NCI-H146 treated with DMSO at 0.1 percent for 48 hours (cell line): ENCODE data around the gene BIRC3.
"Not testable (repeated sequence)": the region's sequence is repeated elsewhere in the genome, so short reads cannot be mapped to it uniquely, and the experiment has no call there.

ENCODE experiments used
- DNase-seq: peaks from one replicate; lab custom pipeline; 2025; ENCODE audit not compliant: unreplicated experiment; lab: John Stamatoyannopoulos, UW

BIRC3 gene

DNA sequence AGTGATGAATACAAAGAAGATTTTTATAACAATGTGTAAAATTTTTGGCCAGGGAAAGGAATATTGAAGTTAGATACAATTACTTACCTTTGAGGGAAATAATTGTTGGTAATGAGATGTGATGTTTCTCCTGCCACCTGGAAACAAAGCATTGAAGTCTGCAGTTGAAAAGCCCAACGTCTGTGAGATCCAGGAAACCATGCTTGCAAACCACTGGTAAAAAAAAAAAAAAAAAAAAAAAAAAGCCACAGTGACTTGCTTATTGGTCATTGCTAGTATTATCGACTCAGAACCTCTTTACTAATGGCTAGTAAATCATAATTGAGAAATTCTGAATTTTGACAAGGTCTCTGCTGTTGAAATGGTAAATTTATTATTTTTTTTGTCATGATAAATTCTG lies 5.3 kb downstream of the BIRC3 start:
- no peak for DNase-seq

DNA sequence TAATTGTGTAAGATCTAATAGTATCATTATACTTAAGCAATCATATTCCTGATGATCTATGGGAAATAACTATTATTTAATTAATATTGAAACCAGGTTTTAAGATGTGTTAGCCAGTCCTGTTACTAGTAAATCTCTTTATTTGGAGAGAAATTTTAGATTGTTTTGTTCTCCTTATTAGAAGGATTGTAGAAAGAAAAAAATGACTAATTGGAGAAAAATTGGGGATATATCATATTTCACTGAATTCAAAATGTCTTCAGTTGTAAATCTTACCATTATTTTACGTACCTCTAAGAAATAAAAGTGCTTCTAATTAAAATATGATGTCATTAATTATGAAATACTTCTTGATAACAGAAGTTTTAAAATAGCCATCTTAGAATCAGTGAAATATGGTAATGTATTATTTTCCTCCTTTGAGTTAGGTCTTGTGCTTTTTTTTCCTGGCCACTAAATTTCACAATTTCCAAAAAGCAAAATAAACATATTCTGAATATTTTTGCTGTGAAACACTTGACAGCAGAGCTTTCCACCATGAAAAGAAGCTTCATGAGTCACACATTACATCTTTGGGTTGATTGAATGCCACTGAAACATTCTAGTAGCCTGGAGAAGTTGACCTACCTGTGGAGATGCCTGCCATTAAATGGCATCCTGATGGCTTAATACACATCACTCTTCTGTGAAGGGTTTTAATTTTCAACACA lies 6.4 kb downstream of the BIRC3 start:
- DNase-seq: no peak

DNA sequence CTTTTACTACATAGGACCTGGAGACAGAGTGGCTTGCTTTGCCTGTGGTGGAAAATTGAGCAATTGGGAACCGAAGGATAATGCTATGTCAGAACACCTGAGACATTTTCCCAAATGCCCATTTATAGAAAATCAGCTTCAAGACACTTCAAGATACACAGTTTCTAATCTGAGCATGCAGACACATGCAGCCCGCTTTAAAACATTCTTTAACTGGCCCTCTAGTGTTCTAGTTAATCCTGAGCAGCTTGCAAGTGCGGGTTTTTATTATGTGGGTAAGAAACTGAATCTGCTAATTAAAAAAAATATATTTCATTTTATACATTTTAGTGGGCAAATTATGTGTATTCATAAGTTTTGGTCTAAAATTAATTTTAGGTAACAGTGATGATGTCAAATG lies 7.8 kb downstream of the BIRC3 start:
- DNase-seq: no peak

DNA sequence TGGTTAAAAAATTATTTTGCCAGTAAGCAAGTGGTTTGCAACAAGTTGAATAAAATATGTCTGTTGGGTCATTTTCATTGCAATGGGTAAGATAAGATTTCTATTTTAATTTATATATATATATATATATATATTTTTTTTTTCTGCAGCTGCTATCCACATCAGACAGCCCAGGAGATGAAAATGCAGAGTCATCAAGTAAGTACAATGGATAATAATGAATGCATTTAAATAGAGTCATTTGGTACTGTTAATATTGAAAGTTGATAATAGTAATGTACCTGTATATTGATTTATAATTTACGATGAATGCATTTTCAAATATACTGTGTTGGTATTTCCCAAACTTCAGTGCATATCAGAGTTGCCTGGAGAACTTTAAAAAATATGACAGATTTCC lies 11.5 kb downstream of the BIRC3 start:
- DNase-seq: no peak

DNA sequence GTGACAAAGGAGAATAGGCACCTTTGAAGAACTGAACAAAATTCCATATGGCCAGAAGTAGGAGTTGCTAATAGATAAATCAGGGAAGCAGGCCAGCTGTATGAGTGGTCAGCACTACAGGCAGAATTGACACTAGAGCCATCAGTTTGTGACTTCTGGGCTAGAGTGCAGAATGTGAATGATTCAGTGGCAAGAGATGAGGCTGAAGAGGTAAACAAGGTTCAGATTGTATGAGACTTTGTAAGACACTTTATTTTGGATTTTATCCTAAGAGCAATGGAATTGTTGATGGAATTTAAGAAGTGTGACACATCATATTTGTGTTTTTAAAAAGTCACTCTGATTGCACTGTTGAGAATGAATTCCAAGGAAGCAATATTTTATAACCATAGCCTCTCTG lies 12.9 kb downstream of the BIRC3 start:
- no peak for DNase-seq

DNA sequence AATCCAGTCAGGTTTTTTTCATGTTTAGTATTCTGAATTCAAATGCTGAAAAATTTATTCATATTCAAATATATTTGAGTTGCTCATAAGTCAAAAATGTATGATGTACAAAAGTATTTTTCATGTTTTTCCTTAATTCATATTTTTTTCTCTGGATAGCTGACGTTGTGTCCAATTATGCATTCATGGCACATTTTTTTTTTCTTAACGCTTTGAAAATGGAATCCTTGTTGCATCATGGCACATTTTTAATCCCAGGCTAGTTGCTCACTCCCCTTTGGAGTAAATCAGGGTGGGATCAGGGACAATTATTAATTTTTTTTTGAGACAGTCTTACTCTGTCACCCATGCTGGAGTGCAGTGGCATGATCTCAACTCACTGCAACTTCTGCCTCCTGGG lies 14.1 kb downstream of the BIRC3 start:
- DNase-seq: no peak

DNA sequence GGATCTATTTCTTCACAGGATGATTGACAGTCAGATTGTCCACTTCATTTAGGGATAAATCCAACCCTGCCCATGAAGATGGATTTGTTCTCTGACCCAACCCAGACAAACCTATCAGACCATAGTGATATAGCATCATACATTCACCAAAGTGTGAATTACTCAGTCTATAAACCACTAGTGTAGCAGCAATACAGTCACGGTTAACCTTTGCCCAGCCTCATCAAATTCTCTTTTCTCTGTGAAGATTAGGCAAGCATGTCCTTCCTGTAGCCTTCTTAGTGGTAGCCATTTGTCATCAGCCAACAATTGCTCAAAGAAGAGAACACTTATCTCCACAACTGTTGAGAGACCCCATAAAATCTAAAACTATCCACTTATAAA lies 15.3 kb downstream of the BIRC3 start:
- no peak for DNase-seq

DNA sequence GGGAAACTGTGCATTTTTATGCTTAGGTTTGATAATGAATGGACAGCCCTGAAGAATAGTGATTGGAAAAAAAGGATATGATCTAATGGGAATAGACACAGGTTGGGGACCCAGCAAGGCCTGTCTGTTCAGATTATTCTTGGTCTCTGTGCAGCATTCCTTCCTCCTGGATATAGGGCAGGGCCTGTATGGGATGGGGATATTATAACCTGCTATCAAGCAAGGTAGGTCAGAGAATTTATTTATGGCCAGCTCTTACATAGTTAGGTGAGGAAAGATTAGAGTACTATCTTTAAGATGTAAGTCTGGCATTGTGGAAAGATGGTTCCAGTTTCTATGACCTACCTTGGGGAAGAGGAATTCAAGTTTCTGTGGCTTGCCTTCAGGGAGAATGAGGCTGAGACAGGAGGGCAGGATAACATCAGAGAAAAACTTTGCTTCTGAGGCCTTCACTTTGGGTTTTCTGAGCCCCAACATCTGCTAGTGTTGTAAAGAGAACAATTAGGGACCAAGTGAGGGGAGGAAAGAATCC lies 21.3 kb downstream of the BIRC3 start:
- DNase-seq: no peak

DNA sequence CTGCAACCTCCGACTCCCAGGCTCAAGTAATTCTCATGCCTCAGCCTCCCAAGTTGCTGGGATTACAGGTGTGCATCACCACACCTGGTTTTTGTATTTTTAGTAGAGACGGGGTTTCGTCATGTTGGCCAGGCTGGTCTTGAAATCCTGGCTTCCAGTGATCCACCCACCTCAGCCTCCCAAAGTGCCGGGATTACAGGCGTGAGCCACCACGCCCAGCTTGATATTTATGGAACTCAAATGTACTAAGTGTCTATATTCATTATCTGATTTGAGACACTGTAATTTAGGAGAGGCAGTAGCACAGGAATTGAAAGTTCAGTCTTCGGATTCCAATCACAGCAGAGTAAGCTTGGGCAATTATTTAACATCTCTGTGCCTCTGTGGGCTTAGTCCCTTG lies 24.0 kb downstream of the BIRC3 start:
- DNase-seq: not testable (repeated sequence)

DNA sequence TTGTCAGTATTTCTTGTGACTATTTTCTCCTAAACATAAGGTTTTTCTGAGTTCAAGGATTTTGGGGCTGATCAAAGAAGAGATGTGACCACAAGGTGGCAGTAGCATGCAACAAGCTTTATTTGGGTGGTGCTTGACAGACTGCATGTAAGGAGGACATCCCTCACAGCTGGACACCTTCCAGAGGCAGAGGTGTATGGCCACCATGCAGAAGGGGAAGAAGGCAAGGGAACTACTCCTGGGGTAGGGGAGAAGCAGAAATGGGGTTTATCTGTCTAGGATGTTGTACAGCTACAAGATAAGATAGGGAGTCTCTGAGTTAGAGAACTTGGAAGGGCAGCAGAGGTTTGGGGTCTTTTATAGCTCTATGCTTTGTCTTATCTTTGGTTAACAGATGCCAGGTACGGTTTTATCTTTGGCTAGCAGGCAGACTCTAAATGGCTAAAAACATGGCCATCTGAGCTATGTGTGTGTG lies 24.6 kb downstream of the BIRC3 start:
- DNase-seq: peak; percentile 37

DNA sequence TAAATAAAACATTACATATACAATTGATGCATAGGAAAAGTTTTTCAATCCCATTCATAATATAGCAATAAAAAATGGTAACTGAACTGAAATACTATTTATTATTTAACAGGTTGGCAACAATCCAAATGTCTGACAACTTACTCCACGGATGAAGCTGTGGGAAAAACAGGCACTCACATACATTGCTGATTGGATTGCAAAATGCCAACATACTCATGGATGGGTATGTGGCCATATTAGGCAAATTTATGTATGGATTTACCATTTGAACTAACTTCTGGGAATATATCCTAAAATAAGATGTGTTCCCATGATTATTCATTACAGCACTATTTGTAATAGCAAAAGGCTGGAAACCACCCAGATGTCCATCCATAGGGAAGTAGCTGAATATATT lies 26.5 kb downstream of the BIRC3 start:
- no peak for DNase-seq

DNA sequence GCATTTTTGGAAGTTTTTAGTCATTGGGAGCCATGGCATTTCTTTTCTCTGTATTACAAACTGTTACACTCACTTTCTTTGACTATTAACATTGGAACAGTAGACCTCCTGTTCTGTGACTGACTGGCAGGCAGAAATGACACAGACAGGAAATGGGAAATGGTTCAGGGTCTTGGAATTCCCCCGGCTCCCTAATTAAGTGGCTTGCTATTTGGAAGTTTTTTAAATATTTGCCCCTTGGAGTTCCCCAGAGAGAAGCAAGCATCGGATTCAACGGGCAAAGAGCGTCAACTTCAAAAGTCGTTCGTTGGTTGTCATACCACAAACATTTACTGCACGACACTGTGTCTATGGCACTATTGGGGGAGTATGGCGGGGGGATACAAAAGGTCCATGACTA lies 28.6 kb downstream of the BIRC3 start:
- DNase-seq: no peak

DNA sequence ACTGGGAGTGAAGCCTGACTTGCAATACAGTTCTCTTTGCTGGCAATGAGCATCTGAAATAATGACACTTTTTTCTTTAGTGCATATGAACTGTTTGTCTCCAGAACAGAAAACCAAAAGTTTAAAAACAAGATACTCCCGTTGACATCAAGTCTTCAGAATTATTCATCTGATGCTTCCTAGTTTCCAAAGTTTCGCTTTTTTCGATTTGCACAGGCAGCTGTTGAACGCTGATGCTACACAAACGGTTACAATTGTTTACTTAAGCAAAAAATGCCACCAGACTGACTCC lies 29.1 kb downstream of the BIRC3 start:
- DNase-seq: no peak

DNA sequence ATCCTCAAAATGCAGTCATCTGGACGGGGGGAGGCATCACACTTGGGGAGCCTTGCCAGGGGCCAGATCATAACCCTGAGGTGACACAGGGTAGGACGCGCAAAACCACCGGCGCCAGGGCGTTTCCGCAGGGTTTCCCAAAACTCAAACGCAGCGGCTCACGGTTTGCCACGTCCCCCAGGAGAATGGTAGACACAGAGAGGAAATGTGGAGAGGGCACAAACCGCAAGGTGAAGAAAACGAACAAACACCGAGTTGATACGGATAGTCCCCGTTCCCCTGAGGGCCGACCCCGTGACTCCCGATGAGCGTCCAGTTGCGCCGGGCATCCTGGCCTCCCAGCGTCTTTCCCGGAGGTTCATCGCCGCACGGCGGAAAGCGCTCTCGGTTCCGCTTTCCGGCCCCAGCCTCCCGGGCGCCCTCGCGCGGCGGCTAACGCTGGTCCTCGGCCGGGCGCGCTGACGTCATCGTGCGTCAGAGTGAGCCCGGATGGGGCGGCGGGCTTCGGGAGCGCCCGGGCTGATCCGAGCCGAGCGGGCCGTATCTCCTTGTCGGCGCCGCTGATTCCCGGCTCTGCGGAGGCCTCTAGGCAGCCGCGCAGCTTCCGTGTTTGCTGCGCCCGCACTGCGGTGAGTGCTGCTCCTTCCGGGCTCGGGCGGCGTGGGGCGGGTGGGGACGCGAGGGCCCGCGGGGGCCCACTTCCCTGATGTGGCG lies 29.6 kb downstream of the BIRC3 start, which contains the start of gene BIRC2:
TSS of gene BIRC2 (plus strand) at position 467 of the 714 bp plus-strand sequence. CDS start 2,641 bp downstream, outside the sequence.
- peak; percentile 78 for DNase-seq

DNA sequence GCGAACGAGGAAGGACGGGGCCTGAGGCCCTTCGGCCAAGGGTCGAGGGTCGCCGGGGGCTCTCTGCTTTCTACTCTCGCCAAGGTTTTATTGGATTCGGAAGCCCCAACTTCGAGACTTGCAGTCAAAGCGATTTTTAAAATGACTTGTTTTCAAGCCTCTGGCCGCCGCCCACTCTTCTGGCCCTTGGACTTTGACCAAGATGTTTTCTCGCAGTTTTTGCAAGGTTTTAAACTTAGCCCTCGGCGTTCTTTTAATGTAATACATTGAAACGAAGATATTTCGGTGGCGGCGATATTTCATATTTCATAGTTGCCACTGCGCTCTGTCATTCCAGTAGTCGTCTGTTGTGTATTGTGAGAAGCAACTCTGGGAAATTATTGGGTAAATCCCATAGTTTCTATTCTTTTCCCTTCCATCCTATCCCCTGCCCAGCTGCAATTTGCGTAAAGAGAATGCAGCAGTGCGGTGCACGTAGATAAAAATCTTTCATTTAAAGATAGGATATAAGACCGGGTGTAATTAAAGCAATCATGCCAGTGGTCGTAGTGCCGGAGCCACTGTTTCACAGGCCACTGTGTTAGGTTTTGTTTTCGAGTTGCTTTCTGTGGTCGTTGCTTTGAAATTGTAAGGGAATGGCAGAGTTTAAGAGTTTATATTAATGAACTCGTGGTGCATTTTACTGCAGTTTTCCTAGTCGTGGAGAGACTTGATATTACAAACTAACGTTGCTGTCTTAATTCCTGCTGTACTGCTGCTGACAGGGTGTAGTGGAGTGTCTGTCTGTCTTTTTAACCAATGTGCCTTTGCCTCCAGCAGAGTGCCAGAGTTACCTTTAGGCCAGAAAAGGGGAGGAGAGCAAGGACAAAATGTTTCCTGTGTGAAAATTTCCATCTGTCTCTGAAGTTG lies 30.4 kb downstream of the BIRC3 start:
- peak; percentile 28 for DNase-seq

DNA sequence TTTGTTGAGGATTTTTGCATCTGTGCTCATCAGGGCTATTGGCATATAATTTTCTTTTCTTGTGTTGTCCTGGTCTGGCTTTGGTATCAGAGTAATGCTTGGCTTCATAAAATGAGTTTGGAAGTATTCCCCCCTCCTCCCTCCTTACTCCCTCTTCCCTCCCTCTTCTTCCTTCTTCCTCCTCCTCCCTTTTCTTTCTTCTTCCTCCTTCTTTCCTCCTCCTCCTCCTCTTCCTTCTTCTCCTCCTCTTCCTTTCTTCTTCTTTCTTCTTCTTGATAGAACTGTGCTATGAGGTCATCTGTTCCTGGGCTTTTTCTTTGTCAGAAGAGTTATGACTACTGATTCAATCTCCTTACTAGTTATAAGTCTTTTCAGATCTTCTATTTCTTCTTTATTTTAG lies 39.8 kb downstream of the BIRC3 start:
- DNase-seq: no peak

DNA sequence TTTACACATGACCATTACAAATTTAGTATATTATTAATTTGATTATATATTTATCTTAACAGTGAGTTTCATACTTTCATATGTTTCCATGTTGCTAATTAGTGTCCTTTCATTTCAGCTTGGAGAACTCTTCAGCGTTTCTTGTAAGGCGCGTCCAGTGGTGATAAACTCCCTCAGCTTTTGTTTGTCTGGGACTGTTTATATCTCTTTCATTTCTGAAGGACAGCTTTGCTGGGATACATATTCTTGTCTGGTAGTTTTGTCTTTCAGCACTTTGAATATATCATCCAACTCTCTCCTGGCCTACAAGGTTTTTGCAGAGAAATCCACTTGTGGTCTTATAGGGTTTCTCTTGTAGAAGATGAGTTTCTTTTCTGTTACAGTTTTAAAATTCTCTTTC lies 42.1 kb downstream of the BIRC3 start:
- DNase-seq: no peak

DNA sequence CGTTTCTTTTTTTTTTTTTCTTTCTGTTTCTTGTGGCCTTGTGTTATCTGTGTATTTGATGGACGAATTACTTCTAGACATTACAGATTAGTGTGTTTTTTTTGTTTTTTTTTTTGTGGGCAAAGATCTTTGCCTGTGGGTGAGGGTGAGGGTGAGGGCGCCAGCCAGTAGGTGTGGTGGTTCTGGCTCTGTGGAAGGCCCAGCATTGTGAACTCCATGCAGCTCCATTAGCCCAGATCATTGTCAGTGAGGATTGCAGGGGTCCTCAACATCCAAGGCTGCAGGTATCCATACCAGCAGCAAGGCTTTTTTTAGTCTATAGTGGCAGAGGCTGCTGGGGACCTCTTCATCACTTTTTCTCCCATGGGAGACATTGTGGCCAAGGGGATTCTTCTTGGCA lies 43.4 kb downstream of the BIRC3 start:
- DNase-seq: no peak

DNA sequence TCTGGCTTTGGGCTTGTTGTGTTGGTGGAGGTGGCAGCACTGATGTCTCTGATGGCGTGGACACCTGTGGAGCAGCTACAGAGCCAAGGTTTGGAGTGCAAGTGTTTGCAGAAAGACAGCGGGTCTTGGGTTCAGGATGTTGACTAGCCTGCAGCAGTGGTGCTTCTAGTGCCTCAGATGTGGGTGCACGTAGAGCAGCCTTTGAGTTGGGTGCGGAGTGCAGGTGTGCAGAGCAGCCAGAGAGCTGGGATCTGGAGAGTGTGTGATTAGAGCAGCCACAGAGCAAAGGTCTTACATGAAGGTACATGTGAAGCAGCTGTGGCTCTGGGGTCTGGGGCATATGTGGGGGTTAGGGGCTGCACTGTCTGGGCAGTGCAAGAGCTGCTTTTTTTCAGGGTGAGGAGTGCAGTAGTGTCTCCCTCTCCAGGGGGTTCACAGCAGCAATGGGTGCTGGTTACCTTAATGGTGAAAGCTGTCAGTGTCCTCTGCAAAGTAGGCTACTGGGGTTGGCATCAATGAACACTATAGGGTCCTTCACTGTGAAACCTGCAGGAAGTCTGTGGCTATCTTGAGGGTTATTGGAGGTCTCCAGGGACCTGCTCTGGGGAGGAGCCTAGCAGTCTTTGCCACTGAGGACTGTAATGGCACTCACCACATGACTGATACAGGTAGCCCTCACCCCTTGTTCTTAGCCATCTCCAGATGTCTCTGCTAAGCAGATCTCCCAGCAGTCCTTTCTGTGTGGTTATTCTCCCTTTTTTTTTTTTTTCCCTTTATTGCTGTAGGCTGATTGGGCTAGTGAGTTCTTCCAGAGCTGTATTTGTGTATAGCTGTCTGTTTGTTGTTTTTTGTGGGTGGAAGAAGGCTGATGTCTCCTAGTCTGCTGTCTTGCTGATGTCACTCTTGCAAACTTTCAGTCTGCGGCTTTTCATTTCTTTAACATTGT lies 44.1 kb downstream of the BIRC3 start:
- DNase-seq: no peak

DNA sequence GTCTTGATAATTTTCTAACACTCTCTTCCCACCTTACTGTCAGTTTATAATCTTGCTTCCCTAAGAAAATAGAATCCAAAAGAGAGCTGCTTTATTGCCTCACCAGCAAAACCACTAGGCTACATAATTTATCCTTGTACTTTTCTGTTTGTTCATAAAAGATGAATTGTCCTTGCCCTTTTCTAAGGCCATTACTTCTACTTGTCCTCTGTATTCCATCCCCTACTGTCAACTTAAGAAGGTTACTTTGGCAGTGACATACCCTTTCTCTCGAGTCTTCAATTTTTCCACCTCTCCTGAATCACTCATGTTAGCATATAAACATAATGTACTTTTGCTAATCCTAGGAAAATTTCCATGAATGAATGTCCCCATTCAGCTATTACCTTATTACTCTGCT lies 47.7 kb downstream of the BIRC3 start:
- DNase-seq: no peak
